ENCODE data around the gene G6PC1. TPM values are rescaled to one million over a fixed set of nuclear protein-coding genes. Genes with fewer than 3 reads are reported as not detected.

Gene G6PC1
- total and polyA plus RNA-seq, 2 of the 13 experiments (the other 11 are each of a cell fraction or from before 2014, with no cell fraction given) = 1.7 to 37.9 TPM

DNA sequence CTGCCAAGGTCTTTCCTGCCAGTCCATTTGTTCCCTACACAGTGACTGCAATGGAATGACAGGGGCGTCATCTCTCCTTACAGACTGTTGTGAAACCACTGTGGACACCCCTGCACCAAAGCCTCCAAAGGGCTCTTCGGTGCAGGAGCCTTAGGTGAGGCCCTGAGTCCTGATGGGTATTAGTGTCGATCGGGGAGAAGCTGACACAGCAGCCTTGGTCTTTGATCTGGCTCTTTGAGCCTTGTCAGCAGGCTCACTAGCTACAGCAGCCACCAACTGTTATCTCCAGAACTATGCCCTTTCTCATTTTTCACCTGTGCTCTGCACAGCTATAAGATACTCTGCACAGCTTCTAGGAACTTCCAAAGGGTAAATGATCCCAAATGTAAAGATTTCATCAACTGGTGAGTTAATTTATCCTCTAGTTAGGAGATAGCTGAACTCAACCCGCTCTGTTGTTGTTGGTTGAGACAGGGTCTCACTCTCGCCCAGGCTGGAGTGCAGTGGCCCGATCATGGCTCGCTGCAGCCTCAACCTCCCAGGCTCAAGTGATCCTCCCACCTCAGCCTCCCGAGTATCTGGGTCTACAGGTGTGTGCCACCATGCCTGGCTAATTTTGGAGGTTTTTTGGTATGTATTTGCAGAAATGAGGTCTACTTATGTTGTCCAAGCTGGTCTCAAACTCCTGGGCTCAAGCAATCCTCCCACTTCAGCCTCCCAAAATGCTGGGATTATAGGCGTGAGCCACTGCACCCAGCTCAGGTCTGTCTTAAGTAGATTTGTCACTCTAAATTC, 19.7 kb downstream of the G6PC1 start (continued):
- TF ChIP-seq, protein P1, sequence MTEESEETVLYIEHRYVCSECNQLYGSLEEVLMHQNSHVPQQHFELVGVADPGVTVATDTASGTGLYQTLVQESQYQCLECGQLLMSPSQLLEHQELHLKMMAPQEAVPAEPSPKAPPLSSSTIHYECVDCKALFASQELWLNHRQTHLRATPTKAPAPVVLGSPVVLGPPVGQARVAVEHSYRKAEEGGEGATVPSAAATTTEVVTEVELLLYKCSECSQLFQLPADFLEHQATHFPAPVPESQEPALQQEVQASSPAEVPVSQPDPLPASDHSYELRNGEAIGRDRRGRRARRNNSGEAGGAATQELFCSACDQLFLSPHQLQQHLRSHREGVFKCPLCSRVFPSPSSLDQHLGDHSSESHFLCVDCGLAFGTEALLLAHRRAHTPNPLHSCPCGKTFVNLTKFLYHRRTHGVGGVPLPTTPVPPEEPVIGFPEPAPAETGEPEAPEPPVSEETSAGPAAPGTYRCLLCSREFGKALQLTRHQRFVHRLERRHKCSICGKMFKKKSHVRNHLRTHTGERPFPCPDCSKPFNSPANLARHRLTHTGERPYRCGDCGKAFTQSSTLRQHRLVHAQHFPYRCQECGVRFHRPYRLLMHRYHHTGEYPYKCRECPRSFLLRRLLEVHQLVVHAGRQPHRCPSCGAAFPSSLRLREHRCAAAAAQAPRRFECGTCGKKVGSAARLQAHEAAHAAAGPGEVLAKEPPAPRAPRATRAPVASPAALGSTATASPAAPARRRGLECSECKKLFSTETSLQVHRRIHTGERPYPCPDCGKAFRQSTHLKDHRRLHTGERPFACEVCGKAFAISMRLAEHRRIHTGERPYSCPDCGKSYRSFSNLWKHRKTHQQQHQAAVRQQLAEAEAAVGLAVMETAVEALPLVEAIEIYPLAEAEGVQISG (CRISPR knock-in tag; IDR thresholded peaks at IDR 0.05) = peak; percentile 39
- TF ChIP-seq, protein P2, sequence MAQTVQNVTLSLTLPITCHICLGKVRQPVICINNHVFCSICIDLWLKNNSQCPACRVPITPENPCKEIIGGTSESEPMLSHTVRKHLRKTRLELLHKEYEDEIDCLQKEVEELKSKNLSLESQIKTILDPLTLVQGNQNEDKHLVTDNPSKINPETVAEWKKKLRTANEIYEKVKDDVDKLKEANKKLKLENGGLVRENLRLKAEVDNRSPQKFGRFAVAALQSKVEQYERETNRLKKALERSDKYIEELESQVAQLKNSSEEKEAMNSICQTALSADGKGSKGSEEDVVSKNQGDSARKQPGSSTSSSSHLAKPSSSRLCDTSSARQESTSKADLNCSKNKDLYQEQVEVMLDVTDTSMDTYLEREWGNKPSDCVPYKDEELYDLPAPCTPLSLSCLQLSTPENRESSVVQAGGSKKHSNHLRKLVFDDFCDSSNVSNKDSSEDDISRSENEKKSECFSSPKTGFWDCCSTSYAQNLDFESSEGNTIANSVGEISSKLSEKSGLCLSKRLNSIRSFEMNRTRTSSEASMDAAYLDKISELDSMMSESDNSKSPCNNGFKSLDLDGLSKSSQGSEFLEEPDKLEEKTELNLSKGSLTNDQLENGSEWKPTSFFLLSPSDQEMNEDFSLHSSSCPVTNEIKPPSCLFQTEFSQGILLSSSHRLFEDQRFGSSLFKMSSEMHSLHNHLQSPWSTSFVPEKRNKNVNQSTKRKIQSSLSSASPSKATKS (CRISPR knock-in tag; IDR thresholded peaks at IDR 0.05) = no peak
- TF ChIP-seq, protein P3, sequence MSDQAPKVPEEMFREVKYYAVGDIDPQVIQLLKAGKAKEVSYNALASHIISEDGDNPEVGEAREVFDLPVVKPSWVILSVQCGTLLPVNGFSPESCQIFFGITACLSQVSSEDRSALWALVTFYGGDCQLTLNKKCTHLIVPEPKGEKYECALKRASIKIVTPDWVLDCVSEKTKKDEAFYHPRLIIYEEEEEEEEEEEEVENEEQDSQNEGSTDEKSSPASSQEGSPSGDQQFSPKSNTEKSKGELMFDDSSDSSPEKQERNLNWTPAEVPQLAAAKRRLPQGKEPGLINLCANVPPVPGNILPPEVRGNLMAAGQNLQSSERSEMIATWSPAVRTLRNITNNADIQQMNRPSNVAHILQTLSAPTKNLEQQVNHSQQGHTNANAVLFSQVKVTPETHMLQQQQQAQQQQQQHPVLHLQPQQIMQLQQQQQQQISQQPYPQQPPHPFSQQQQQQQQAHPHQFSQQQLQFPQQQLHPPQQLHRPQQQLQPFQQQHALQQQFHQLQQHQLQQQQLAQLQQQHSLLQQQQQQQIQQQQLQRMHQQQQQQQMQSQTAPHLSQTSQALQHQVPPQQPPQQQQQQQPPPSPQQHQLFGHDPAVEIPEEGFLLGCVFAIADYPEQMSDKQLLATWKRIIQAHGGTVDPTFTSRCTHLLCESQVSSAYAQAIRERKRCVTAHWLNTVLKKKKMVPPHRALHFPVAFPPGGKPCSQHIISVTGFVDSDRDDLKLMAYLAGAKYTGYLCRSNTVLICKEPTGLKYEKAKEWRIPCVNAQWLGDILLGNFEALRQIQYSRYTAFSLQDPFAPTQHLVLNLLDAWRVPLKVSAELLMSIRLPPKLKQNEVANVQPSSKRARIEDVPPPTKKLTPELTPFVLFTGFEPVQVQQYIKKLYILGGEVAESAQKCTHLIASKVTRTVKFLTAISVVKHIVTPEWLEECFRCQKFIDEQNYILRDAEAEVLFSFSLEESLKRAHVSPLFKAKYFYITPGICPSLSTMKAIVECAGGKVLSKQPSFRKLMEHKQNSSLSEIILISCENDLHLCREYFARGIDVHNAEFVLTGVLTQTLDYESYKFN (CRISPR knock-in tag; conservative IDR thresholded peaks at IDR 0.05) = peak; percentile 82
- TF ChIP-seq KDM6A (CRISPR knock-in tag; IDR thresholded peaks at IDR 0.05; ENCODE audit: low read depth) (peak; percentile 69), ELF1 (CRISPR knock-in tag; IDR thresholded peaks at IDR 0.05) (no peak), SP5 (CRISPR knock-in tag; IDR thresholded peaks at IDR 0.05; ENCODE audit: borderline replicate concordance, low read depth) (0 out of 2 replicates have a peak, but pooled peaks have one; percentile 22), KMT2A (CRISPR knock-in tag; IDR thresholded peaks at IDR 0.05) (peak; percentile 49; the same call in 1 of the 2 replicates), NFYC (CRISPR knock-in tag; IDR thresholded peaks at IDR 0.05) (0 out of 2 replicates have a peak, but pooled peaks have one; percentile 21), KLF11 (CRISPR knock-in tag; IDR thresholded peaks at IDR 0.05) (peak; percentile 74; the same call in 1 of the 2 replicates), SIN3B (IDR thresholded peaks at IDR 0.05; ENCODE audit: low read length) (no peak), ZNF430 (CRISPR knock-in tag; IDR thresholded peaks at IDR 0.05) (peak; percentile 73; the same call in 1 of the 2 replicates), ZFAT (CRISPR knock-in tag; conservative IDR thresholded peaks at IDR 0.05) (no peak), NCOR1 (IDR thresholded peaks at IDR 0.05; ENCODE audit: borderline replicate concordance, low read length) (peak; percentile 75; the same call in 1 of the 2 replicates), REPIN1 (CRISPR knock-in tag; IDR thresholded peaks at IDR 0.05; ENCODE audit: borderline replicate concordance, low read depth) (peak; percentile 83; the same call in 1 of the 2 replicates), NFKB2 (CRISPR knock-in tag; IDR thresholded peaks at IDR 0.05; ENCODE audit: borderline replicate concordance) (peak; percentile 37; the same call in 1 of the 2 replicates)
- TF ChIP-seq, protein P4, sequence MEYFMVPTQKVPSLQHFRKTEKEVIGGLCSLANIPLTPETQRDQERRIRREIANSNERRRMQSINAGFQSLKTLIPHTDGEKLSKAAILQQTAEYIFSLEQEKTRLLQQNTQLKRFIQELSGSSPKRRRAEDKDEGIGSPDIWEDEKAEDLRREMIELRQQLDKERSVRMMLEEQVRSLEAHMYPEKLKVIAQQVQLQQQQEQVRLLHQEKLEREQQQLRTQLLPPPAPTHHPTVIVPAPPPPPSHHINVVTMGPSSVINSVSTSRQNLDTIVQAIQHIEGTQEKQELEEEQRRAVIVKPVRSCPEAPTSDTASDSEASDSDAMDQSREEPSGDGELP (IDR thresholded peaks at IDR 0.05; ENCODE audit: borderline replicate concordance, low read depth) = peak; percentile 48; the same call in 1 of the 2 replicates
- TF ChIP-seq, protein P5, sequence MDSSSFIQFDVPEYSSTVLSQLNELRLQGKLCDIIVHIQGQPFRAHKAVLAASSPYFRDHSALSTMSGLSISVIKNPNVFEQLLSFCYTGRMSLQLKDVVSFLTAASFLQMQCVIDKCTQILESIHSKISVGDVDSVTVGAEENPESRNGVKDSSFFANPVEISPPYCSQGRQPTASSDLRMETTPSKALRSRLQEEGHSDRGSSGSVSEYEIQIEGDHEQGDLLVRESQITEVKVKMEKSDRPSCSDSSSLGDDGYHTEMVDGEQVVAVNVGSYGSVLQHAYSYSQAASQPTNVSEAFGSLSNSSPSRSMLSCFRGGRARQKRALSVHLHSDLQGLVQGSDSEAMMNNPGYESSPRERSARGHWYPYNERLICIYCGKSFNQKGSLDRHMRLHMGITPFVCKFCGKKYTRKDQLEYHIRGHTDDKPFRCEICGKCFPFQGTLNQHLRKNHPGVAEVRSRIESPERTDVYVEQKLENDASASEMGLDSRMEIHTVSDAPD (CRISPR knock-in tag; IDR thresholded peaks at IDR 0.05) = peak; percentile 79; the same call in 1 of the 2 replicates

Data from HepG2 (cell line).